GM23338 (cell line): Measurements from ENCODE around the gene KCNK5. TPM values are rescaled to one million over a fixed set of nuclear protein-coding genes. Genes with fewer than 3 reads are reported as not detected.

ENCODE experiments used
- ATAC-seq: fragments of 200-7000 bp; cut with Tn5 transposase; 3 replicates; pipeline ENCODE4 v1.9.1; 2020
- DNase-seq: peaks from one replicate; pipeline ENCODE4 v3.0.0-alpha.2; 2015; ENCODE audit warnings: low spot score
- H2AFZ ChIP-seq: fragments of 200-600 bp; sonication (generic); 2 replicates; pipeline ENCODE4 v1.8.0; 2016; ENCODE audit warnings: antibody characterized with exemption, mild to moderate bottlenecking, moderate library complexity
- H3F3A ChIP-seq: fragments of 200-600 bp; sonication (generic); replicated peaks from 2 replicates; pipeline ENCODE4 v1.8.0; 2017; ENCODE audit warnings: antibody characterized with exemption, mixed run types, low read depth
- H3K27ac ChIP-seq: fragments of 200-600 bp; sonication (generic); 2 replicates; pipeline ENCODE4 v1.6.1; 2016; ENCODE audit warnings: low read depth
- H3K27me3 ChIP-seq: fragments of 200-600 bp; sonication (generic); 2 replicates; pipeline ENCODE4 v1.8.0; 2016; ENCODE audit warnings: mild to moderate bottlenecking, mixed run types, moderate library complexity; ENCODE audit not compliant: insufficient read depth
- H3K36me3 ChIP-seq: fragments of 200-600 bp; sonication (generic); 2 replicates; pipeline ENCODE4 v1.8.0; 2016; ENCODE audit warnings: mild to moderate bottlenecking; ENCODE audit not compliant: insufficient read depth
- H3K4me1 ChIP-seq: fragments of 200-600 bp; sonication (generic); 2 replicates; pipeline ENCODE4 v1.8.0; 2016; ENCODE audit warnings: mild to moderate bottlenecking, moderate library complexity; ENCODE audit not compliant: insufficient read depth
- H3K4me2 ChIP-seq: fragments of 200-600 bp; sonication (generic); 2 replicates; pipeline ENCODE4 v1.7.1; 2017; ENCODE audit warnings: mixed run types
- H3K4me3 ChIP-seq: fragments of 200-600 bp; sonication (generic); 2 replicates; pipeline ENCODE4 v1.6.1; 2016; ENCODE audit warnings: mixed run types
- H3K79me2 ChIP-seq: fragments of 200-600 bp; sonication (generic); replicated peaks from 2 replicates; pipeline ENCODE4 v1.8.0; 2017; ENCODE audit warnings: mild to moderate bottlenecking; ENCODE audit not compliant: insufficient read depth
- H3K9me2 ChIP-seq: fragments of 200-600 bp; sonication (generic); 2 replicates; pipeline ENCODE4 v1.8.0; 2017; ENCODE audit not compliant: insufficient read depth
- H4K20me1 ChIP-seq: fragments of 200-600 bp; sonication (generic); replicated peaks from 2 replicates; pipeline ENCODE4 v1.8.0; 2017; ENCODE audit warnings: mild to moderate bottlenecking; ENCODE audit not compliant: insufficient read depth
- H3K27ac Mint-ChIP-seq: 2 replicates; pipeline ENCODE4 v1.8.0; 2020; ENCODE audit warnings: inconsistent platforms, mild to moderate bottlenecking, moderate library complexity, mixed read lengths
- H3K27me3 Mint-ChIP-seq: 3 replicates; pipeline ENCODE4 v1.8.0; 2022; ENCODE audit warnings: low read depth, mild to moderate bottlenecking, moderate library complexity, mixed read lengths, inconsistent platforms; ENCODE audit not compliant: insufficient read depth, poor library complexity
- H3K36me3 Mint-ChIP-seq: 3 replicates; pipeline ENCODE4 v1.8.0; 2021; ENCODE audit warnings: low read depth, mild to moderate bottlenecking, inconsistent platforms, moderate library complexity, mixed read lengths
- H3K4me1 Mint-ChIP-seq: 3 replicates; pipeline ENCODE4 v1.8.0; 2020; ENCODE audit warnings: mild to moderate bottlenecking, inconsistent platforms, mixed read lengths
- H3K4me3 Mint-ChIP-seq: 3 replicates; pipeline ENCODE4 v1.8.0; 2021; ENCODE audit warnings: moderate library complexity, mild to moderate bottlenecking, inconsistent platforms, mixed read lengths
- H3K9me3 Mint-ChIP-seq: 3 replicates; pipeline ENCODE4 v1.8.0; 2020; ENCODE audit warnings: moderate library complexity, mild to moderate bottlenecking, inconsistent platforms, mixed read lengths
- CREB1 ChIP-seq: fragments of 250-450 bp; sonication (Bioruptor Pico); IDR thresholded peaks from 2 replicates; pipeline ENCODE4 v1.5.0; 2020; ENCODE audit warnings: low read depth, mild to moderate bottlenecking, moderate library complexity
- STAT1 ChIP-seq: IDR thresholded peaks from one replicate; pipeline ENCODE4 v1.6.1; 2016; ENCODE audit warnings: antibody characterized with exemption; ENCODE audit not compliant: unreplicated experiment
- ZNF331 ChIP-seq: fragments of 250-450 bp; sonication (Bioruptor Pico); IDR thresholded peaks from 2 replicates; pipeline ENCODE4 v1.5.0; 2020; ENCODE audit warnings: low read depth, mild to moderate bottlenecking, moderate library complexity
- polyA plus RNA-seq: library from polyadenylated mRNA; unstranded; fragments of >200 nt; fragmentation: Nextera tagmentation; extraction: Ambion mirVana; gene quantifications from 2 replicates; pipeline ENCODE4 v1.2.1, GENCODE V29; 2016
- total RNA-seq: library from RNA; depleted of rRNA; stranded (reverse); fragments of >200 nt; shearing (Covaris generic); gene quantifications from 2 replicates; pipeline ENCODE4 v1.2.3, GENCODE V29; 2014
- TF ChIP-seq, protein P1 (sequence below): fragments of 250-450 bp; sonication (Bioruptor Pico); IDR thresholded peaks from 2 replicates; pipeline ENCODE4 v1.5.0; 2020; ENCODE audit warnings: mild to moderate bottlenecking, moderate library complexity
- TF ChIP-seq, protein P2 (sequence below): IDR thresholded peaks from one replicate; pipeline ENCODE4 v1.6.1; 2018; ENCODE audit warnings: antibody characterized with exemption; ENCODE audit not compliant: unreplicated experiment
- TF ChIP-seq, protein P3 (sequence below), 2 experiments: fragments of 200-600 bp in 1 of 2; sonication (generic) in 1 of 2; conservative IDR thresholded peaks; 2 replicates each; pipeline versions ENCODE4 v1.5.1 to v1.6.1; 2016 to 2017; ENCODE audit warnings: antibody characterized with exemption in 2 of 2, low read depth in 2 of 2, mild to moderate bottlenecking in 2 of 2, moderate library complexity in 1 of 2

Gene KCNK5
- total and polyA plus RNA-seq, 2 experiments from 2014 or later = 9.5 to 57.4 TPM

DNA sequence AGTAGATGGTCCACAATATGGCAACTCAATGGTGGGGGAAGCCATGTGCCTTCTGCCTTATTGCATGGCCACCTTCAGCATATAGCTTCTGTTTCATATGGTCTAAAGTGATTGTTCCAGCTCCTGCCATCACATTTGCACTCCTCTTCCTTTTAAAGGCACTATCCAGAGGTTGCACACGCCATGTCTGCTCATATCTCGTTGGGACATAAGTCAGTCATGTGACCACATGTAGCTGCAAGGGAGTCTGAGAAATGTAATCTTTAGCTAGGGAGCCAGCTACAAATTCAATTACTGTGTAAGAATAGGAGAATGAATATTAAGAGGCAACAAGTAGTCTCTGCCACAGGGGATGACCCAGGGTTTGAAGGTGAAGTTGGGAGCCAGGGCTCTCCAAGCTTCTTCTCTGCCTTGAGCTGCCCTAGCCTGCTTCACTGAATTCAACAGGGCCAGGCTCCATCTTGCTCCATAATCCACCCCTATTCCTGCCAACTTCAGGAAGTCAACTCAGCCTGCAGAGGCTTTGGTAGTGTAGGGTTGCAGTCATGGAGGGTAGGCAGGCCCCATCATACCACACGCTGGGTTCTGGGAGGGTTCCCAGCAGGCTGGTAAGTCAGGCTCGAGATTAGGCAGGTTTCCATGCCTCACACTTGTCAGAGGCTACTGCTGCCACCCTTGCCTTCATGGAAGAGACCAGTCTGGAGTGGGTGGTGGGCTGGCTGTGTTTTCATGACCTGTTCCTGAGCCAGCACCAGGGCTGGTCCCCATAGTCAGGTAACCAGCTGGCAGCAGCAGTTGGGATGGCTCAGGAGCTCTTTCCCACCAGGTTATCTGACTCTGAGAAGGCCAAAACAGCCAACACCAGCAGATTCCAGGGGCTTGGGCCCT is 57.5 kb downstream of the KCNK5 start:
- Histone ChIP-seq H3K4me2 (no peak overlapping the region), H3K36me3 (no peaks in the 10 kb centered on the region), H3K4me3 (no peak overlapping the region), H3K79me2 (no peaks in the 10 kb centered on the region), H3K4me1 (no peaks in the 10 kb centered on the region), H3K27me3 (no peaks in the 10 kb centered on the region), H3K9me2 (no peaks in the 10 kb centered on the region), H3K27ac (no peak overlapping the region), H4K20me1 (no peaks in the 10 kb centered on the region), H2AFZ (no peak overlapping the region), H3F3A (no peaks in the 10 kb centered on the region)
- DNase-seq = no peak
- TF ChIP-seq, protein P1, sequence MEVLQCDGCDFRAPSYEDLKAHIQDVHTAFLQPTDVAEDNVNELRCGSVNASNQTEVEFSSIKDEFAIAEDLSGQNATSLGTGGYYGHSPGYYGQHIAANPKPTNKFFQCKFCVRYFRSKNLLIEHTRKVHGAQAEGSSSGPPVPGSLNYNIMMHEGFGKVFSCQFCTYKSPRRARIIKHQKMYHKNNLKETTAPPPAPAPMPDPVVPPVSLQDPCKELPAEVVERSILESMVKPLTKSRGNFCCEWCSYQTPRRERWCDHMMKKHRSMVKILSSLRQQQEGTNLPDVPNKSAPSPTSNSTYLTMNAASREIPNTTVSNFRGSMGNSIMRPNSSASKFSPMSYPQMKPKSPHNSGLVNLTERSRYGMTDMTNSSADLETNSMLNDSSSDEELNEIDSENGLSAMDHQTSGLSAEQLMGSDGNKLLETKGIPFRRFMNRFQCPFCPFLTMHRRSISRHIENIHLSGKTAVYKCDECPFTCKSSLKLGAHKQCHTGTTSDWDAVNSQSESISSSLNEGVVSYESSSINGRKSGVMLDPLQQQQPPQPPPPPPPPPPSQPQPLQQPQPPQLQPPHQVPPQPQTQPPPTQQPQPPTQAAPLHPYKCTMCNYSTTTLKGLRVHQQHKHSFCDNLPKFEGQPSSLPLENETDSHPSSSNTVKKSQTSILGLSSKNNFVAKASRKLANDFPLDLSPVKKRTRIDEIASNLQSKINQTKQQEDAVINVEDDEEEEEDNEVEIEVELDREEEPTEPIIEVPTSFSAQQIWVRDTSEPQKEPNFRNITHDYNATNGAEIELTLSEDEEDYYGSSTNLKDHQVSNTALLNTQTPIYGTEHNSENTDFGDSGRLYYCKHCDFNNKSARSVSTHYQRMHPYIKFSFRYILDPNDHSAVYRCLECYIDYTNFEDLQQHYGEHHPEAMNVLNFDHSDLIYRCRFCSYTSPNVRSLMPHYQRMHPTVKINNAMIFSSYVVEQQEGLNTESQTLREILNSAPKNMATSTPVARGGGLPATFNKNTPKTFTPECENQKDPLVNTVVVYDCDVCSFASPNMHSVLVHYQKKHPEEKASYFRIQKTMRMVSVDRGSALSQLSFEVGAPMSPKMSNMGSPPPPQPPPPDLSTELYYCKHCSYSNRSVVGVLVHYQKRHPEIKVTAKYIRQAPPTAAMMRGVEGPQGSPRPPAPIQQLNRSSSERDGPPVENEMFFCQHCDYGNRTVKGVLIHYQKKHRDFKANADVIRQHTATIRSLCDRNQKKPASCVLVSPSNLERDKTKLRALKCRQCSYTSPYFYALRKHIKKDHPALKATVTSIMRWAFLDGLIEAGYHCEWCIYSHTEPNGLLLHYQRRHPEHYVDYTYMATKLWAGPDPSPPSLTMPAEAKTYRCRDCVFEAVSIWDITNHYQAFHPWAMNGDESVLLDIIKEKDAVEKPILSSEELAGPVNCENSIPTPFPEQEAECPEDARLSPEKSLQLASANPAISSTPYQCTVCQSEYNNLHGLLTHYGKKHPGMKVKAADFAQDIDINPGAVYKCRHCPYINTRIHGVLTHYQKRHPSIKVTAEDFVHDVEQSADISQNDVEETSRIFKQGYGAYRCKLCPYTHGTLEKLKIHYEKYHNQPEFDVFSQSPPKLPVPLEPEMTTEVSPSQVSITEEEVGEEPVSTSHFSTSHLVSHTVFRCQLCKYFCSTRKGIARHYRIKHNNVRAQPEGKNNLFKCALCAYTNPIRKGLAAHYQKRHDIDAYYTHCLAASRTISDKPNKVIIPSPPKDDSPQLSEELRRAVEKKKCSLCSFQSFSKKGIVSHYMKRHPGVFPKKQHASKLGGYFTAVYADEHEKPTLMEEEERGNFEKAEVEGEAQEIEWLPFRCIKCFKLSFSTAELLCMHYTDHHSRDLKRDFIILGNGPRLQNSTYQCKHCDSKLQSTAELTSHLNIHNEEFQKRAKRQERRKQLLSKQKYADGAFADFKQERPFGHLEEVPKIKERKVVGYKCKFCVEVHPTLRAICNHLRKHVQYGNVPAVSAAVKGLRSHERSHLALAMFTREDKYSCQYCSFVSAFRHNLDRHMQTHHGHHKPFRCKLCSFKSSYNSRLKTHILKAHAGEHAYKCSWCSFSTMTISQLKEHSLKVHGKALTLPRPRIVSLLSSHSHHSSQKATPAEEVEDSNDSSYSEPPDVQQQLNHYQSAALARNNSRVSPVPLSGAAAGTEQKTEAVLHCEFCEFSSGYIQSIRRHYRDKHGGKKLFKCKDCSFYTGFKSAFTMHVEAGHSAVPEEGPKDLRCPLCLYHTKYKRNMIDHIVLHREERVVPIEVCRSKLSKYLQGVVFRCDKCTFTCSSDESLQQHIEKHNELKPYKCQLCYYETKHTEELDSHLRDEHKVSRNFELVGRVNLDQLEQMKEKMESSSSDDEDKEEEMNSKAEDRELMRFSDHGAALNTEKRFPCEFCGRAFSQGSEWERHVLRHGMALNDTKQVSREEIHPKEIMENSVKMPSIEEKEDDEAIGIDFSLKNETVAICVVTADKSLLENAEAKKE (CRISPR knock-in tag) = no peak
- TF ChIP-seq CREB1 (CRISPR knock-in tag) = no peak
- peaks cover 22% of the 10 kb centered on the region for H3K36me3 Mint-ChIP-seq
- peaks cover 10% of the 10 kb centered on the region for H3K9me3 Mint-ChIP-seq
- peaks cover 2% of the 10 kb centered on the region; the same call in 2 of the 3 replicates for H3K4me1 Mint-ChIP-seq
- no peak for ATAC-seq
- H3K27me3 Mint-ChIP-seq = peaks cover 12% of the 10 kb centered on the region
- H3K4me3 Mint-ChIP-seq = no peak overlapping the region
- H3K27ac Mint-ChIP-seq = no peak overlapping the region

DNA sequence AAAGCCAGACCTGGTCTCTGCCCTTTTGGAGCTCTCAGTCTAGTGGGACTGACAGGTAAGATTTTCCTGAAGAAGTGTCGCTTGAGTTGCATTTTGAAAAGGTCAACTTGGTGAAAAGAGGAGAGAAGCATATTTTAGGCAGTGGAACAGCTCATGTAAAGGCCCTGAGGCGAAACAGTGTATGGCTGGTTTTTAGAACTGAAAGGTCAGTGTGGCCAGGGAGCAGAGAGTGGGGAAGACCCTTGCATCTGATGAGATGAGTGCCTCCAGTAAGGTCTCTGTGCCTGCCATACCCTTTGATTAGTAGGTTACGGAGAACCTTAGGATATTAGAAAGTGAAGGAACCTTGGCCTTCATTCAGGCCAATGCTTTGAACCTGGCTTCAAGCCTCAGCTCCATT is 58.4 kb downstream of the KCNK5 start:
- Mint-ChIP-seq H3K4me3 (no peak overlapping the region), H3K36me3 (peaks cover 20% of the 10 kb centered on the region), H3K9me3 (peaks cover 8% of the 10 kb centered on the region), H3K4me1 (peaks cover 5% of the 10 kb centered on the region; the same call in 2 of the 3 replicates), H3K27ac (no peak overlapping the region), H3K27me3 (peaks cover 17% of the 10 kb centered on the region)
- Histone ChIP-seq H2AFZ (no peak overlapping the region), H3K4me2 (no peak overlapping the region), H3K79me2 (no peaks in the 10 kb centered on the region), H4K20me1 (no peaks in the 10 kb centered on the region; the same call in 1 of the 2 replicates), H3K27me3 (no peaks in the 10 kb centered on the region), H3F3A (no peaks in the 10 kb centered on the region), H3K36me3 (no peaks in the 10 kb centered on the region), H3K4me3 (no peak overlapping the region), H3K27ac (no peak overlapping the region), H3K4me1 (no peaks in the 10 kb centered on the region), H3K9me2 (no peaks in the 10 kb centered on the region)
- no peak for DNase-seq
- ATAC-seq = no peak
- TF ChIP-seq, protein P2, sequence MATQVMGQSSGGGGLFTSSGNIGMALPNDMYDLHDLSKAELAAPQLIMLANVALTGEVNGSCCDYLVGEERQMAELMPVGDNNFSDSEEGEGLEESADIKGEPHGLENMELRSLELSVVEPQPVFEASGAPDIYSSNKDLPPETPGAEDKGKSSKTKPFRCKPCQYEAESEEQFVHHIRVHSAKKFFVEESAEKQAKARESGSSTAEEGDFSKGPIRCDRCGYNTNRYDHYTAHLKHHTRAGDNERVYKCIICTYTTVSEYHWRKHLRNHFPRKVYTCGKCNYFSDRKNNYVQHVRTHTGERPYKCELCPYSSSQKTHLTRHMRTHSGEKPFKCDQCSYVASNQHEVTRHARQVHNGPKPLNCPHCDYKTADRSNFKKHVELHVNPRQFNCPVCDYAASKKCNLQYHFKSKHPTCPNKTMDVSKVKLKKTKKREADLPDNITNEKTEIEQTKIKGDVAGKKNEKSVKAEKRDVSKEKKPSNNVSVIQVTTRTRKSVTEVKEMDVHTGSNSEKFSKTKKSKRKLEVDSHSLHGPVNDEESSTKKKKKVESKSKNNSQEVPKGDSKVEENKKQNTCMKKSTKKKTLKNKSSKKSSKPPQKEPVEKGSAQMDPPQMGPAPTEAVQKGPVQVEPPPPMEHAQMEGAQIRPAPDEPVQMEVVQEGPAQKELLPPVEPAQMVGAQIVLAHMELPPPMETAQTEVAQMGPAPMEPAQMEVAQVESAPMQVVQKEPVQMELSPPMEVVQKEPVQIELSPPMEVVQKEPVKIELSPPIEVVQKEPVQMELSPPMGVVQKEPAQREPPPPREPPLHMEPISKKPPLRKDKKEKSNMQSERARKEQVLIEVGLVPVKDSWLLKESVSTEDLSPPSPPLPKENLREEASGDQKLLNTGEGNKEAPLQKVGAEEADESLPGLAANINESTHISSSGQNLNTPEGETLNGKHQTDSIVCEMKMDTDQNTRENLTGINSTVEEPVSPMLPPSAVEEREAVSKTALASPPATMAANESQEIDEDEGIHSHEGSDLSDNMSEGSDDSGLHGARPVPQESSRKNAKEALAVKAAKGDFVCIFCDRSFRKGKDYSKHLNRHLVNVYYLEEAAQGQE = no peak
- TF ChIP-seq, protein P3, sequence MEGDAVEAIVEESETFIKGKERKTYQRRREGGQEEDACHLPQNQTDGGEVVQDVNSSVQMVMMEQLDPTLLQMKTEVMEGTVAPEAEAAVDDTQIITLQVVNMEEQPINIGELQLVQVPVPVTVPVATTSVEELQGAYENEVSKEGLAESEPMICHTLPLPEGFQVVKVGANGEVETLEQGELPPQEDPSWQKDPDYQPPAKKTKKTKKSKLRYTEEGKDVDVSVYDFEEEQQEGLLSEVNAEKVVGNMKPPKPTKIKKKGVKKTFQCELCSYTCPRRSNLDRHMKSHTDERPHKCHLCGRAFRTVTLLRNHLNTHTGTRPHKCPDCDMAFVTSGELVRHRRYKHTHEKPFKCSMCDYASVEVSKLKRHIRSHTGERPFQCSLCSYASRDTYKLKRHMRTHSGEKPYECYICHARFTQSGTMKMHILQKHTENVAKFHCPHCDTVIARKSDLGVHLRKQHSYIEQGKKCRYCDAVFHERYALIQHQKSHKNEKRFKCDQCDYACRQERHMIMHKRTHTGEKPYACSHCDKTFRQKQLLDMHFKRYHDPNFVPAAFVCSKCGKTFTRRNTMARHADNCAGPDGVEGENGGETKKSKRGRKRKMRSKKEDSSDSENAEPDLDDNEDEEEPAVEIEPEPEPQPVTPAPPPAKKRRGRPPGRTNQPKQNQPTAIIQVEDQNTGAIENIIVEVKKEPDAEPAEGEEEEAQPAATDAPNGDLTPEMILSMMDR (conservative IDR thresholded peaks at IDR 0.05; ENCODE audit: low read depth in 2 of 2) = no peak
- no peak for TF ChIP-seq STAT1
- TF ChIP-seq CREB1 (CRISPR knock-in tag) = no peak
- TF ChIP-seq ZNF331 (CRISPR knock-in tag) = no peak
